HepG2 (cell line): ENCODE measurements around the gene FRMD1.

Experiments used
- FOSL1 ChIP-seq: sonication (generic); formaldehyde crosslinking; IDR thresholded peaks from 2 replicates; pipeline ENCODE4 v1.9.0; 2021; ENCODE audit warnings: missing genetic modification reagents, borderline replicate concordance
- HDAC2 ChIP-seq: sonication (generic); formaldehyde crosslinking; IDR thresholded peaks from 2 replicates; pipeline ENCODE4 v1.4.0; 2020; ENCODE audit warnings: missing genetic modification reagents
- RAD51 ChIP-seq: fragments of 450-650 bp; IDR thresholded peaks from 2 replicates; pipeline ENCODE4 v1.6.1; 2016; ENCODE audit warnings: borderline replicate concordance
- SMAD3 ChIP-seq: sonication (generic); formaldehyde crosslinking; IDR thresholded peaks from 2 replicates; pipeline ENCODE4 v1.4.0; 2020; ENCODE audit warnings: missing genetic modification reagents
- SP1 ChIP-seq, 2 experiments: fragments of 450-650 bp in 1 of 2; sonication (generic) in 1 of 2; formaldehyde crosslinking in 1 of 2; IDR thresholded peaks; 2 replicates each; pipeline versions ENCODE4 v1.4.0 to v1.6.1; 2016 to 2020; ENCODE audit warnings: missing genetic modification reagents in 1 of 2
- YY1 ChIP-seq: IDR thresholded peaks from 2 replicates; pipeline ENCODE4 v1.6.1; 2011; ENCODE audit warnings: low read length, low read depth, moderate library complexity, mild to moderate bottlenecking; ENCODE audit not compliant: insufficient read depth, insufficient replicate concordance
- ZSCAN30 ChIP-seq: sonication (generic); formaldehyde crosslinking; IDR thresholded peaks from 2 replicates; pipeline ENCODE4 v1.5.0; 2020; ENCODE audit warnings: mild to moderate bottlenecking, missing genetic modification reagents
- TF ChIP-seq, protein P1 (sequence below): sonication (generic); formaldehyde crosslinking; IDR thresholded peaks from 2 replicates; pipeline ENCODE4 v1.5.0; 2020; ENCODE audit warnings: mild to moderate bottlenecking, missing genetic modification reagents, moderate library complexity

DNA sequence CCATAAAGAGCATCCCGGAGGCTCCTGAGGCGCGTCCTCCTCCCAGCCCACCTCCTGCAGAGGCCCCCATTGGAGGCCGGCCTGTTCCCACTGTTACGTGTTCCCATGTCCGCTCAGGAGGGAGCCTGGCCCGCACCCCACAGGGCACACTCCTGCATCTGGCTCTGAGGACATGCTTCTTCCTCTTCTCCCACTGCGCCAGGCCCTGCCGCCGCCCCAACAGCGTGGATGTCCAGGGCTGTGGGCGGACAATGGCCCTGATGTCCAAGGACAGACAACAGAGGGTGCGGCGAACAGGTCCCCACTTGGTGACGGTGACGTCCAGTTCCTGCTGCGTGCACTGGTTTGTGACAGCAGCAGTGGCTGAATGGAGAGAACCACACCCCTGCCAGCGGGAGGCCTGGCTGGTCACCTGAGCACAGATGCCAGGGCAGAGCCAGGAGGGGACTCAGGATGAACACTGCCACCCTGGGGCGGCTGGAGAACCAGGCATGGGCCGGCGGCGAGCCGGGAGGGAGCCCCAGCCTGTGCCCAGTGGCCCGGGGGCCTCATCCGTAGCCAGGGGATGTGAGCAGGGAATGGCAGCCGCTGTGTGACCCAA lies 26.6 kb downstream of the FRMD1 start:
- TF ChIP-seq YY1 = no peak
- no peak for TF ChIP-seq RAD51
- no peak for TF ChIP-seq SP1 (IDR thresholded peaks at IDR 0.05)
- TF ChIP-seq SP1 (CRISPR knock-in tag; IDR thresholded peaks at IDR 0.05) = no peak
- TF ChIP-seq ZSCAN30 = no peak
- TF ChIP-seq SMAD3 (CRISPR knock-in tag) = no peak
- no peak for TF ChIP-seq FOSL1 (CRISPR knock-in tag)
- TF ChIP-seq, protein P1, sequence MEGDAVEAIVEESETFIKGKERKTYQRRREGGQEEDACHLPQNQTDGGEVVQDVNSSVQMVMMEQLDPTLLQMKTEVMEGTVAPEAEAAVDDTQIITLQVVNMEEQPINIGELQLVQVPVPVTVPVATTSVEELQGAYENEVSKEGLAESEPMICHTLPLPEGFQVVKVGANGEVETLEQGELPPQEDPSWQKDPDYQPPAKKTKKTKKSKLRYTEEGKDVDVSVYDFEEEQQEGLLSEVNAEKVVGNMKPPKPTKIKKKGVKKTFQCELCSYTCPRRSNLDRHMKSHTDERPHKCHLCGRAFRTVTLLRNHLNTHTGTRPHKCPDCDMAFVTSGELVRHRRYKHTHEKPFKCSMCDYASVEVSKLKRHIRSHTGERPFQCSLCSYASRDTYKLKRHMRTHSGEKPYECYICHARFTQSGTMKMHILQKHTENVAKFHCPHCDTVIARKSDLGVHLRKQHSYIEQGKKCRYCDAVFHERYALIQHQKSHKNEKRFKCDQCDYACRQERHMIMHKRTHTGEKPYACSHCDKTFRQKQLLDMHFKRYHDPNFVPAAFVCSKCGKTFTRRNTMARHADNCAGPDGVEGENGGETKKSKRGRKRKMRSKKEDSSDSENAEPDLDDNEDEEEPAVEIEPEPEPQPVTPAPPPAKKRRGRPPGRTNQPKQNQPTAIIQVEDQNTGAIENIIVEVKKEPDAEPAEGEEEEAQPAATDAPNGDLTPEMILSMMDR (CRISPR knock-in tag) = 0 out of 2 replicates have a peak, but pooled peaks have one; percentile 10
- TF ChIP-seq HDAC2 (CRISPR knock-in tag) = no peak
